HG03025 (cell line): ENCODE data around the gene DNAJC21.
"Not testable (repeated sequence)": the region's sequence is repeated elsewhere in the genome, so short reads cannot be mapped to it uniquely, and the experiment has no call there.

Source experiments
- ATAC-seq: cut with Tn5 transposase; IDR thresholded peaks from one replicate; pipeline ENCODE4 v1.9.1; 2021; ENCODE audit warnings: mild to moderate bottlenecking, moderate library complexity; ENCODE audit not compliant: unreplicated experiment, low FRiP score

Gene DNAJC21

GRCh38 chr5:34919077-34919476, 10.3 kb upstream of the DNAJC21 start:
- ATAC-seq, result no peak

GRCh38 chr5:34923256-34923655, 6.1 kb upstream of the DNAJC21 start:
- not testable (repeated sequence) for ATAC-seq

- ATAC-seq, result no peak
Observed at GRCh38 chr5:34923694-34924461, 5.5 kb upstream of the DNAJC21 start.

GRCh38 chr5:34924462-34924765, 4.9 kb upstream of the DNAJC21 start:
- no peak for ATAC-seq

GRCh38 chr5:34926318-34926888, 3.0 kb upstream of the DNAJC21 start:
- no peak for ATAC-seq

- ATAC-seq, result no peak
Observed at GRCh38 chr5:34927785-34928184, 1.6 kb upstream of the DNAJC21 start.

GRCh38 chr5:34928267-34928666, 1.1 kb upstream of the DNAJC21 start:
- no peak for ATAC-seq

GRCh38 chr5:34929720-34930461, 532 bp downstream of the DNAJC21 start:
- peak; percentile 79 for ATAC-seq

- no peak for ATAC-seq
Observed at GRCh38 chr5:34930462-34930844, 1.1 kb downstream of the DNAJC21 start.

- no peak for ATAC-seq
Observed at GRCh38 chr5:34930870-34931269, 1.5 kb downstream of the DNAJC21 start.

- ATAC-seq, result no peak
Observed at GRCh38 chr5:34932947-34933346, 3.6 kb downstream of the DNAJC21 start.

- ATAC-seq, result no peak
Observed at GRCh38 chr5:34941936-34942335, 12.6 kb downstream of the DNAJC21 start.

GRCh38 chr5:34944044-34944443, 14.7 kb downstream of the DNAJC21 start:
- ATAC-seq, result no peak

GRCh38 chr5:34944460-34945047, 15.2 kb downstream of the DNAJC21 start:
- no peak for ATAC-seq

GRCh38 chr5:34957321-34957720, 28.0 kb downstream of the DNAJC21 start:
- ATAC-seq, result no peak

GRCh38 chr5:34957857-34958690, 28.7 kb downstream of the DNAJC21 start:
- no peak for ATAC-seq

GRCh38 chr5:34959323-34959722, 30.0 kb downstream of the DNAJC21 start:
- peak; percentile 98 for ATAC-seq

GRCh38 chr5:34967540-34967939, 38.2 kb downstream of the DNAJC21 start:
- no peak for ATAC-seq

GRCh38 chr5:34968258-34968657, 38.9 kb downstream of the DNAJC21 start:
- ATAC-seq, result no peak

- no peak for ATAC-seq
Observed at GRCh38 chr5:34970552-34970951, 41.2 kb downstream of the DNAJC21 start.

- not testable (repeated sequence) for ATAC-seq
Observed at GRCh38 chr5:34971655-34972054, 42.3 kb downstream of the DNAJC21 start.
